Measurements from ENCODE around the gene SLC29A4.

SLC29A4 gene

DNA sequence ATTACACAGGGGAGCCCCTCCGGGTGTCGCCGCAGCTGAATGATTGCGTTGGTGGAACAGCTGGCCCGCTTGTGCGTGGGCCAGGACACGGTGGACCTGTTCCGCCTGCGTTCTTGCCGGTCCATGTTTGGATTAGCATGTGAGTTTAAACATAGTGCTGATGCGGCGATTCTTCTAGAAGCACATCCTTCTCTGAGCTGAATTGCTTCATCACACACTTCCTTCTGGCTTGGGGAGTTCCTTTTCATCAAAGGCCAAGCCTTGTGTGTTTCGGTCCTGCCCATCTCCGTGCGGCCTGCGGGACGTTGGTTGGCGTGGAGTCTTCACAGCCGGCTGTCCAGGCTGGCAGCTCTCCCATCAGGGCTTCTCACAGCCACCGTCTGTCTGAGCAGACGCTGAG is 45.5 kb upstream of the SLC29A4 start:
- TF ChIP-seq ARNTL (CRISPR knock-in tag; IDR thresholded peaks at IDR 0.05; ENCODE audit: borderline replicate concordance, low read depth) (no peak), TCF4 (CRISPR knock-in tag; IDR thresholded peaks at IDR 0.05; ENCODE audit: borderline replicate concordance) (no peak), SNAI2 (CRISPR knock-in tag; IDR thresholded peaks at IDR 0.05) (no peak), ZNF565 (CRISPR knock-in tag; conservative IDR thresholded peaks at IDR 0.05; ENCODE audit: low read depth) (no peak), ZNF70 (CRISPR knock-in tag; IDR thresholded peaks at IDR 0.05) (no peak), CSDC2 (CRISPR knock-in tag; IDR thresholded peaks at IDR 0.05) (no peak), OSR1 (CRISPR knock-in tag; IDR thresholded peaks at IDR 0.05) (no peak), CREB5 (CRISPR knock-in tag; IDR thresholded peaks at IDR 0.05; ENCODE audit: low read depth) (no peak), TOX (CRISPR knock-in tag; IDR thresholded peaks at IDR 0.05; ENCODE audit: borderline replicate concordance) (no peak), ZFP3 (CRISPR knock-in tag; IDR thresholded peaks at IDR 0.05) (no peak), ISL1 (CRISPR knock-in tag; IDR thresholded peaks at IDR 0.05) (no peak), BACH2 (CRISPR knock-in tag; IDR thresholded peaks at IDR 0.05; ENCODE audit: borderline replicate concordance) (no peak), GLIS3 (CRISPR knock-in tag; IDR thresholded peaks at IDR 0.05) (no peak), ZFP30 (CRISPR knock-in tag; IDR thresholded peaks at IDR 0.05) (no peak)
- TF ChIP-seq, protein P1, sequence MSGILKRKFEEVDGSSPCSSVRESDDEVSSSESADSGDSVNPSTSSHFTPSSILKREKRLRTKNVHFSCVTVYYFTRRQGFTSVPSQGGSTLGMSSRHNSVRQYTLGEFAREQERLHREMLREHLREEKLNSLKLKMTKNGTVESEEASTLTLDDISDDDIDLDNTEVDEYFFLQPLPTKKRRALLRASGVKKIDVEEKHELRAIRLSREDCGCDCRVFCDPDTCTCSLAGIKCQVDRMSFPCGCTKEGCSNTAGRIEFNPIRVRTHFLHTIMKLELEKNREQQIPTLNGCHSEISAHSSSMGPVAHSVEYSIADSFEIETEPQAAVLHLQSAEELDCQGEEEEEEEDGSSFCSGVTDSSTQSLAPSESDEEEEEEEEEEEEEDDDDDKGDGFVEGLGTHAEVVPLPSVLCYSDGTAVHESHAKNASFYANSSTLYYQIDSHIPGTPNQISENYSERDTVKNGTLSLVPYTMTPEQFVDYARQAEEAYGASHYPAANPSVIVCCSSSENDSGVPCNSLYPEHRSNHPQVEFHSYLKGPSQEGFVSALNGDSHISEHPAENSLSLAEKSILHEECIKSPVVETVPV (CRISPR knock-in tag; IDR thresholded peaks at IDR 0.05), result no peak
- TF ChIP-seq, protein P2, sequence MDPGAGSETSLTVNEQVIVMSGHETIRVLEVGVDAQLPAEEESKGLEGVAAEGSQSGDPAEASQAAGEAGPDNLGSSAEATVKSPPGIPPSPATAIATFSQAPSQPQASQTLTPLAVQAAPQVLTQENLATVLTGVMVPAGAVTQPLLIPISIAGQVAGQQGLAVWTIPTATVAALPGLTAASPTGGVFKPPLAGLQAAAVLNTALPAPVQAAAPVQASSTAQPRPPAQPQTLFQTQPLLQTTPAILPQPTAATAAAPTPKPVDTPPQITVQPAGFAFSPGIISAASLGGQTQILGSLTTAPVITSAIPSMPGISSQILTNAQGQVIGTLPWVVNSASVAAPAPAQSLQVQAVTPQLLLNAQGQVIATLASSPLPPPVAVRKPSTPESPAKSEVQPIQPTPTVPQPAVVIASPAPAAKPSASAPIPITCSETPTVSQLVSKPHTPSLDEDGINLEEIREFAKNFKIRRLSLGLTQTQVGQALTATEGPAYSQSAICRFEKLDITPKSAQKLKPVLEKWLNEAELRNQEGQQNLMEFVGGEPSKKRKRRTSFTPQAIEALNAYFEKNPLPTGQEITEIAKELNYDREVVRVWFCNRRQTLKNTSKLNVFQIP (CRISPR knock-in tag; IDR thresholded peaks at IDR 0.05; ENCODE audit: borderline replicate concordance, low read depth), result no peak
- ATAC-seq, result no peak

GRCh38 chr7:5238500-5238899 is 44.2 kb upstream of the SLC29A4 start:
- TF ChIP-seq TOX (CRISPR knock-in tag; IDR thresholded peaks at IDR 0.05; ENCODE audit: borderline replicate concordance) (no peak), ZNF70 (CRISPR knock-in tag; IDR thresholded peaks at IDR 0.05) (no peak), ZC3H10 (CRISPR knock-in tag; IDR thresholded peaks at IDR 0.05) (no peak), ISL1 (CRISPR knock-in tag; IDR thresholded peaks at IDR 0.05) (no peak), ZFP30 (CRISPR knock-in tag; IDR thresholded peaks at IDR 0.05) (no peak), ZFP3 (CRISPR knock-in tag; IDR thresholded peaks at IDR 0.05) (no peak), BACH2 (CRISPR knock-in tag; IDR thresholded peaks at IDR 0.05; ENCODE audit: borderline replicate concordance) (no peak)
- TF ChIP-seq, protein P1 (CRISPR knock-in tag; IDR thresholded peaks at IDR 0.05), result no peak
- TF ChIP-seq, protein P3, sequence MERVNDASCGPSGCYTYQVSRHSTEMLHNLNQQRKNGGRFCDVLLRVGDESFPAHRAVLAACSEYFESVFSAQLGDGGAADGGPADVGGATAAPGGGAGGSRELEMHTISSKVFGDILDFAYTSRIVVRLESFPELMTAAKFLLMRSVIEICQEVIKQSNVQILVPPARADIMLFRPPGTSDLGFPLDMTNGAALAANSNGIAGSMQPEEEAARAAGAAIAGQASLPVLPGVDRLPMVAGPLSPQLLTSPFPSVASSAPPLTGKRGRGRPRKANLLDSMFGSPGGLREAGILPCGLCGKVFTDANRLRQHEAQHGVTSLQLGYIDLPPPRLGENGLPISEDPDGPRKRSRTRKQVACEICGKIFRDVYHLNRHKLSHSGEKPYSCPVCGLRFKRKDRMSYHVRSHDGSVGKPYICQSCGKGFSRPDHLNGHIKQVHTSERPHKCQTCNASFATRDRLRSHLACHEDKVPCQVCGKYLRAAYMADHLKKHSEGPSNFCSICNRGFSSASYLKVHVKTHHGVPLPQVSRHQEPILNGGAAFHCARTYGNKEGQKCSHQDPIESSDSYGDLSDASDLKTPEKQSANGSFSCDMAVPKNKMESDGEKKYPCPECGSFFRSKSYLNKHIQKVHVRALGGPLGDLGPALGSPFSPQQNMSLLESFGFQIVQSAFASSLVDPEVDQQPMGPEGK (CRISPR knock-in tag; IDR thresholded peaks at IDR 0.05; ENCODE audit: borderline replicate concordance), result no peak
- no peak for ATAC-seq

DNA sequence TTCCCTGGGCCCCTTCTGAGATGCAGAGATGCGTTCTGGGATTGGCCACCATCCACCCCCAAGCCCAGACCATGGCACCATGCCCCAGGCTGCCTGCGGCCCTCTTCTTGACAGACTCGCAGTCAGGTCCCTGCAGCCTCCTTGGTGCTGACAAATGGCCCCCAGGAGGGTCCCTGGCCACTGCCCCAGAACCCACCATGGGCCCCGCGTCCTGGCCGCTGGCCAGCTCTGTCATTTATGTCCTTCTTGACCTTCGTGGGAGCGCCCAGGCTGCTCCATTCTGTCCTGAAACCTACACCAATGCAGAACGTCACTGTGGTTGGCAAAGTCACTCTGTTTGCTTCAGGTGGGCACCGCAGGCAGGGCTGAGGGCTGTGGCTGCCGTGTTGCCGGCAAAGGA is 39.5 kb upstream of the SLC29A4 start:
- no peak for TF ChIP-seq TCF4 (CRISPR knock-in tag; IDR thresholded peaks at IDR 0.05; ENCODE audit: borderline replicate concordance)
- no peak for ATAC-seq

DNA sequence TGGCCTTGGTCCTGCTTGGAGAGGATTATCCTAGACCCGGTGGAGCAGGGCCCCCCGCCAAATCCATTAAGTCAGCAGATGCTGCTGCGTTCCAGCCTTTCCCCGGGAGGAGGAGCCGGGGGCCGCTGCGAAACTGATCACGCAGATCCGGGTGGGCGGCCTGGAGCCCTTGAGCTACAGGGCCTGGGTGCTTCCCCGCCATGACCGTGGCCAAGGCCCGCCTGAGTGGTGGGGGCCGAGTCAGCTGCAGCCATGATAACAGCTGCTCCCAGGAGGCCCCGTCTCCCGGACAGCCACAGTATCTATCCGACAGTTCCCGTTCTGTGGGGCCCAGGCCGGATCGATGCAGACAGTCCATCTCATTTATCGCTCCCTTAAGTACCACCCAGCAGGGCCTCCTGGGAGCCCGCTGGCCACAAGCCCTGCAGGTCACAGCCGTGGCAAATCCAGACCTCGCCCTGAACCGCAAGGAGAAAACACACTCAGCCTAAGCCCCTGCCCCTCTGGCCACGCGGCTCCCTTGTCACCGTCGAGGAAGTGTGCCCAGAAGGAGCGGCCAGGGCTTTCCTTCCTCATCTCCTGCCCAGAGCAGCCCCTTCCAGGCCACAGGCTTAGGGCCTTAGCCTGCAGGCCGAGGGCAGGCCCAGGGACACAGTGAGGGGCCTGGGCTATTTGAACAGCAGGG is 34.4 kb upstream of the SLC29A4 start:
- ATAC-seq, result no peak; the same call in 2 of the 3 replicates
- TF ChIP-seq GLIS3 (CRISPR knock-in tag; IDR thresholded peaks at IDR 0.05), result no peak
- no peak for TF ChIP-seq ZFP30 (CRISPR knock-in tag; IDR thresholded peaks at IDR 0.05)
- no peak for TF ChIP-seq ZC3H10 (CRISPR knock-in tag; IDR thresholded peaks at IDR 0.05)
- TF ChIP-seq BACH2 (CRISPR knock-in tag; IDR thresholded peaks at IDR 0.05; ENCODE audit: borderline replicate concordance), result no peak
- no peak for TF ChIP-seq CREB5 (CRISPR knock-in tag; IDR thresholded peaks at IDR 0.05; ENCODE audit: low read depth)
- TF ChIP-seq, protein P4, sequence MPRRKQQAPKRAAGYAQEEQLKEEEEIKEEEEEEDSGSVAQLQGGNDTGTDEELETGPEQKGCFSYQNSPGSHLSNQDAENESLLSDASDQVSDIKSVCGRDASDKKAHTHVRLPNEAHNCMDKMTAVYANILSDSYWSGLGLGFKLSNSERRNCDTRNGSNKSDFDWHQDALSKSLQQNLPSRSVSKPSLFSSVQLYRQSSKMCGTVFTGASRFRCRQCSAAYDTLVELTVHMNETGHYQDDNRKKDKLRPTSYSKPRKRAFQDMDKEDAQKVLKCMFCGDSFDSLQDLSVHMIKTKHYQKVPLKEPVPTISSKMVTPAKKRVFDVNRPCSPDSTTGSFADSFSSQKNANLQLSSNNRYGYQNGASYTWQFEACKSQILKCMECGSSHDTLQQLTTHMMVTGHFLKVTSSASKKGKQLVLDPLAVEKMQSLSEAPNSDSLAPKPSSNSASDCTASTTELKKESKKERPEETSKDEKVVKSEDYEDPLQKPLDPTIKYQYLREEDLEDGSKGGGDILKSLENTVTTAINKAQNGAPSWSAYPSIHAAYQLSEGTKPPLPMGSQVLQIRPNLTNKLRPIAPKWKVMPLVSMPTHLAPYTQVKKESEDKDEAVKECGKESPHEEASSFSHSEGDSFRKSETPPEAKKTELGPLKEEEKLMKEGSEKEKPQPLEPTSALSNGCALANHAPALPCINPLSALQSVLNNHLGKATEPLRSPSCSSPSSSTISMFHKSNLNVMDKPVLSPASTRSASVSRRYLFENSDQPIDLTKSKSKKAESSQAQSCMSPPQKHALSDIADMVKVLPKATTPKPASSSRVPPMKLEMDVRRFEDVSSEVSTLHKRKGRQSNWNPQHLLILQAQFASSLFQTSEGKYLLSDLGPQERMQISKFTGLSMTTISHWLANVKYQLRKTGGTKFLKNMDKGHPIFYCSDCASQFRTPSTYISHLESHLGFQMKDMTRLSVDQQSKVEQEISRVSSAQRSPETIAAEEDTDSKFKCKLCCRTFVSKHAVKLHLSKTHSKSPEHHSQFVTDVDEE (CRISPR knock-in tag; IDR thresholded peaks at IDR 0.05), result no peak
- TF ChIP-seq, protein P2 (CRISPR knock-in tag; IDR thresholded peaks at IDR 0.05; ENCODE audit: borderline replicate concordance, low read depth), result no peak
- TF ChIP-seq RARB (CRISPR knock-in tag; IDR thresholded peaks at IDR 0.05), result no peak

Data from SK-N-SH treated with all-trans-retinoic acid at 6 μM for 48 hours (cell line).